Measurements from ENCODE around the gene NDUFB5.

- no peak for TF ChIP-seq CTCF (IDR thresholded peaks at IDR 0.05; ENCODE audit: insufficient read depth, low read length, poor library complexity, severe bottlenecking)
- no peak for TF ChIP-seq EZH2phosphoT487 (conservative IDR thresholded peaks at IDR 0.05; ENCODE audit: low read length)
Observed at GRCh38 chr3:179671747-179672242, 67.2 kb downstream of the NDUFB5 start.
